ENCODE measurements around the gene TKTL1.

DNA sequence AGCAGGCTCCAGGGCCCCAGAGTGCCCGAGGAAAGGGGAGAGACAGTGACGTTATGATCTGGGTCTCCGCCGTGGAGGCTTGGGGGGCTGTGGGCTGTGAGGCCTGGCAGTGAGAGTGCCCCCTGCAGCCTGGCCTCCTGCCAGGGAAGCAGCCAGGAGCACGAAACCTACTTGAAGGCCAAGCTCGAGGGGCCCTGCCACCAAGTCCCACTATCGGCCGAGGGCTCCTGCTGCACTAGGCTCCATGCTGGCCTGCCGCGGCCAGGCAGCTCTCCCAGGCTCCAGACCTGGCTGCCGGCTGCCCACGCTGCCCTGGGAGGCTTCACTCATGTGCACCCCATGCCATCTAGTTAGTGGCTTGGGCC is 60.2 kb downstream of the TKTL1 start:
- TF ChIP-seq POLR2A (IDR thresholded peaks at IDR 0.05) (no peak), CTCF (IDR thresholded peaks at IDR 0.05) (no peak), POLR2AphosphoS5 (IDR thresholded peaks at IDR 0.05) (no peak), EP300 (IDR thresholded peaks at IDR 0.05) (no peak)
